Activated T-cell treated with anti-CD3 and anti-CD28 coated beads, Interleukin-2, amount 50 U/mL, for 4 hours (primary cell): ENCODE results near the gene WWC2. TPM values are rescaled to one million over a fixed set of nuclear protein-coding genes. Genes with fewer than 3 reads are reported as not detected.
"Not testable (repeated sequence)": the region's sequence is repeated elsewhere in the genome, so short reads cannot be mapped to it uniquely, and the experiment has no call there.

Experiments used
- ATAC-seq, 2 donors: fragments of 200-7000 bp; cut with Tn5 transposase; one replicate each; pipeline ENCODE4 v1.10.0; 2021
- DNase-seq: peaks from one replicate; pipeline ENCODE4 v3.0.0-alpha.2; 2020
- H3K27me3 Mint-ChIP-seq: one replicate; pipeline ENCODE4 v1.8.0; 2021; ENCODE audit warnings: low read depth, mixed read lengths
- H3K36me3 Mint-ChIP-seq: one replicate; pipeline ENCODE4 v1.8.0; 2022; ENCODE audit warnings: mixed read lengths; ENCODE audit not compliant: insufficient read depth
- H3K4me1 Mint-ChIP-seq: one replicate; pipeline ENCODE4 v1.8.0; 2021; ENCODE audit warnings: low read depth, mixed read lengths
- H3K4me3 Mint-ChIP-seq: one replicate; pipeline ENCODE4 v1.8.0; 2021; ENCODE audit warnings: mild to moderate bottlenecking, moderate library complexity, mixed read lengths
- H3K9me3 Mint-ChIP-seq: one replicate; pipeline ENCODE4 v1.8.0; 2021; ENCODE audit warnings: mixed read lengths
- total RNA-seq, 3 donors: library from RNA; stranded (reverse); gene quantifications; one replicate each; pipeline ENCODE4 v1.2.1, GENCODE V29; 2021

The WWC2 gene
- total RNA-seq, 3 donors from 2014 or later, result 5.6 to 7.8 (median 6.9) TPM

DNA sequence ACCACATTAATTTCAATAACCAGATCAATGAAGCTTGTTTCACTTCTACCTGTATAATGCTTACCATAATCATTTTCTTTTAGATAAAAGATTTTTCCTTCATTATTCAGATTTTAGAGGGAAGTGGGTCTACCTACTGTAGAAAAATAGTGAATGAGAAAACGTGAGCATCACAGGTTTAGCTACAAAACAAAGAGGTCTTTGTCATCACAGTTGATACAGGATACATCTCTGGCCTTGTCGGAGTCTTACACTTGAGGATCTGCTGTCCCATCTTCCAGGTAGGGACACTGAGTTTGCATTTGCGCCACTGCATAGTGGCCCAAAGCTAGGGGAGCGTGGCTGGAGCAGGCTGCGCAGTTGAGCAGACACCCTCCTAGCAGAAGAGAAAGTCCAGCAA is 222.5 kb downstream of the WWC2 start:
- Mint-ChIP-seq H3K36me3 (no peaks in the 10 kb centered on the region), H3K27me3 (no peaks in the 10 kb centered on the region), H3K4me1 (peaks cover 20% of the 10 kb centered on the region), H3K9me3 (no peaks in the 10 kb centered on the region), H3K4me3 (no peak overlapping the region)
- ATAC-seq (no peak), DNase-seq (no peak)

DNA sequence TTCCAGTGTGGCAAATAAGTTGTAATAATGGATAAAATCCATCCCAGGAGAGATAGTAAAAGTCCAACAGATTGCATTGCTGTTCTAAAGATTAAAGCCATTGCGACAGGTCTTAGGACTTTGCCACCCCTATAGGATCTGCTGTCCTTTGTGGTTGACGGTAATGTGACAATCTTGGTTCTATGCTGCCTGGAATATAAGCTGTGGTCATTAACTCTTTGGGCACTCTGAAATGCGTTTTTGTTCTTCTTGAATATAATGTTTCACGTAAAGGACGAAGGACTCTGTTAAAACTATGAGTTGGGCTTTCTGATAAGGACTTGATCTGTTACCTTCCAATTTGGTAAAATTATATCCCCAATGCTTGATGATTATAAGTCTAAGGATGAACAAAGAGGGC is 223.3 kb downstream of the WWC2 start, which contains the start of gene CLDN24:
Gene CLDN24, minus strand, starts transcription at position 101 of the 400 bp plus-strand sequence. Its CDS starts 0 bp downstream, at position 101.
- Mint-ChIP-seq H3K4me1 (peaks cover 20% of the 10 kb centered on the region), H3K9me3 (no peaks in the 10 kb centered on the region), H3K4me3 (no peak within 1 kb of the TSS), H3K27me3 (no peaks in the 10 kb centered on the region), H3K36me3 (no peaks in the 10 kb centered on the region)
- ATAC-seq (no peak), DNase-seq (no peak)

DNA sequence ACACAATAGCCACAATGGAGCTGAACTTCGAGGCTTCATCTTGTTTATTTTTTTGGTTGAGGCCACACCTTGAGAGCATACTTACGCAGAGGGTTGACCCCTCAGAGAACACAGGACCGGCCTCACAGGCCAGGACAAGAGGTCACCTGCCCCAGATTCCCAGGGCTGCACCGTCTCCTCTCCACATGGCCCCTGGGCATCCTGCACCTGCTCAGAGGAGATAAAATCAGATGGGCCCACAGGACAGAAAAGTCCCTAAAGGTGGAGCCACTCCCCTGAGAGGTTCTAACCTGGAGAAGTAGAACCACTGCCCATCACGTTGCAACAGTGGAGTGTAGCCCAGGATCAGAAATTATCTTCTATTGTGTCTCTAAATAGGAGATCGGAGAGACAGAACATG is 224.2 kb downstream of the WWC2 start:
- H3K36me3 Mint-ChIP-seq, result no peaks in the 10 kb centered on the region
- no peaks in the 10 kb centered on the region for H3K9me3 Mint-ChIP-seq
- DNase-seq (no peak), ATAC-seq (no peak)
- H3K4me1 Mint-ChIP-seq, result peaks cover 20% of the 10 kb centered on the region
- no peaks in the 10 kb centered on the region for H3K27me3 Mint-ChIP-seq
- no peak overlapping the region for H3K4me3 Mint-ChIP-seq

DNA sequence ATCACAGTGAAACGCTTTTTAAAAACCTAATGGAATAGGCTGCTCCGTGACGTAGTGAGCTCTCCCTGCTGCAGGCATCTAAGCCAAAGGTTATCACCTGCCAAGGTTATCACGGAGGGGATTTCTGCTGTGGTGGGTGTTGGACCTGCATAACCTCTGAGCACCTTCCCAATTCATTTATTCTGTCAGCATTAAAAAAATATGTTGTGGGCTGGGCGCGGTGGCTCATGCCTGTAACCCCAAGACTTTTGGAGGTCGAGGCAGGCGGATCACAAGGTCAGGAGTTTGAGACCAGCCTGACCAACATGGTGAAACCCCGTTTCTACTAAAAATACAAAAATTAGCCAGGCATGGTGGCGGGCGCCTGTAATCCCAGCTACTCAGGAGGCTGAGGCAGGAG is 225.0 kb downstream of the WWC2 start:
- not testable (repeated sequence) for ATAC-seq, H3K36me3 Mint-ChIP-seq, DNase-seq

DNA sequence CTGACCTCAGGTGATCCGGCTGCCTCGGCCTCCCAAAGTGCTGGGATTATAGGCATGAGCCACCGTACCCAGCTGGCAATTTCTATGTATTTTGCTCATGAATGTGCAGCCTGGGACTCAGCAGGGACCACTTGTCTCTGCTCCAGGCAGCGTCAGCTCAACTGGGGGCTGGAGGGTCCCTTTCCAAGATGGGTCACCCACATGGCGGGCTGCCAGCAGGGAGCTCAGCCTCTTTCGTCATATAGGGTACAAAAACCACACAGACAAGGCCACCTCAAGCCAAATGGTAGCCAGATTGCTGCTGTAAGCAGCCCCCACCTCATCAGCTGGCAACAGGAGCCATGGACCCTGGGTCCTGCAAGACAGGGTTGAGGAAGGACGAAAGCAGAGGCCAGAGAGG is 225.6 kb downstream of the WWC2 start:
- Mint-ChIP-seq H3K27me3 (no peaks in the 10 kb centered on the region), H3K36me3 (no peaks in the 10 kb centered on the region), H3K4me3 (no peak overlapping the region), H3K9me3 (no peaks in the 10 kb centered on the region), H3K4me1 (peaks cover 20% of the 10 kb centered on the region)
- ATAC-seq (no peak), DNase-seq (no peak)

More for the DNA sequence above, 225.0 kb downstream of the WWC2 start:
- H3K4me3 Mint-ChIP-seq, H3K9me3 Mint-ChIP-seq, H3K27me3 Mint-ChIP-seq: not testable (repeated sequence)
- H3K4me1 Mint-ChIP-seq, result peaks cover 20% of the 10 kb centered on the region

DNA sequence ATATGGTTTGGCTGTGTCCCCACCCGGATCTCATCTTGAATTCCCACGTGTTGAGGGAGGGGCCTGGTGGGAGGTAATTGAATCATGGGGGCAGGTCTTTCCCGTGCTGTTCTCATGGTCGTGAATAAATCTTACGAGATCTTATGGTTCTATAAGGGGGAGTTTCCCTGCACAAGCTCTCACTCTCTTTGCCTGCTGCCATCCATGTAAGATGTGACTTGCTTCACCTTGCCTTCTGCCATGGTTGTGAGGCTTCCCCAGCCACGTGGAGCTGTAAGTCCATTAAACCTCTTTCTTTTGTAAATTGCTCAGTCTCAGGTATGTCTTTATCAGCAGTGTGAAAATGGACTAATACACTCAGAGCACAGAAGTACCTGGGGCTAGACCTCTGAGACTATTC is 227.3 kb downstream of the WWC2 start:
- not testable (repeated sequence) for H3K4me3 Mint-ChIP-seq, ATAC-seq, H3K27me3 Mint-ChIP-seq, H3K36me3 Mint-ChIP-seq, DNase-seq, H3K9me3 Mint-ChIP-seq, H3K4me1 Mint-ChIP-seq

DNA sequence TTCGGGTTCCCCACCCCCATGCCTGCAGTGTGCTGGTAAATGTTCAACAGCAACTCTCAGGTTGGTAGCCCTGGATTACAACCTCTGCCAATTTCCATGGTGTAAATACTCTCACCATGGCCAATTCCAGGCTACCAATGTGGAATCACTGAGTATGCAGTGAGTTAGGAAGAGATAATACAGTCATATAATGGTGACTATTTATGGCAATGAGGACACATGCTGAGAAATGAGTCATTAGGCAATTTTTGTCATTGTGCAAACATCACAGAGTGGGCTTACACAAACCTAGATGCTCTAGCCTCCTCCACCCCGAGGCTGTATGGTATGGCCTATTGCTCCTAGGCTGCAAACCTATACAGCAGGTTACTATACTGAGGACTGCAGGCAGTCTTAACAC is 227.8 kb downstream of the WWC2 start:
- Mint-ChIP-seq H3K4me1 (peaks cover 3% of the 10 kb centered on the region), H3K4me3 (no peak overlapping the region), H3K27me3 (peaks cover 5% of the 10 kb centered on the region), H3K36me3 (no peaks in the 10 kb centered on the region), H3K9me3 (no peaks in the 10 kb centered on the region)
- DNase-seq (no peak), ATAC-seq (no peak)

DNA sequence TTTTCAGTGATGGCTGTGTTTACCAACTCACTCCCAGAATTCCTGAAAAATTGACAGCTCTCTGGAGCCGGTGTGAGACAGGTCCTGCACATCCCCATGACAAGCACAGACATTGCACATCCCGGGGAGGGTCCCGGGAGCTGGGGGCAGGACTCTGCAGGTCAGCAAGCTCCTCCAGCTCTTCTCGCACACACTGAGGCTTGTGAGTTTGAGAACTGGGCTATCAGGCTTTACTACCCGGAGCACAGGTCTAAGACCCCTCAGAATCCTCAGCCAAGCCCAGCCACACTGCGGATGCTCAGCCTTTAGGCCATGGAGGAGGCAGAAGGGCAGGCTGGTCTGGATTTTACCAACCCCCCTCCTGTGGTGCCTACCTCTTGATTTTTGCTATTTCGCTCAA is 228.8 kb downstream of the WWC2 start:
- DNase-seq, result no peak
- no peak overlapping the region for H3K4me3 Mint-ChIP-seq
- H3K36me3 Mint-ChIP-seq, result no peaks in the 10 kb centered on the region
- H3K27me3 Mint-ChIP-seq, result peaks cover 12% of the 10 kb centered on the region
- ATAC-seq, result no peak
- no peaks in the 10 kb centered on the region for H3K4me1 Mint-ChIP-seq
- no peaks in the 10 kb centered on the region for H3K9me3 Mint-ChIP-seq

DNA sequence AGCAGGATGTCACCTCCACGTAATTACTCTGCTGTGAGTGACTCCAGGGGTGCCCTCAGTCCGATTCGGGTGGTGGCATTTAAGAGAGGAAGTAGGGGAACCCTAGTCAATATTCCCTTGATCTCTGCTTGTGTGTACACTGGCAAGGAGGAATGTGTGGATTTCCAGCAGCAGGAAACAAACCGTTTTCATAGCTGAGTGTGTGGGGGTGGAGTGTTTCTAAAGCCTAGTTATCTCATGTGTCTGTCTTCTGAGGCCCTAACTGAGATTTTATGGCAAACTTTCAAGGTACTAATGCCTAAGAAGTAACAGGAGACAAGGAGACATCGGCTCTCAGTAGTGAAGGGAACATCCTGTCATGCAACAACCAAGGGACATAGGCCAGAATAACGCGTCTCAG is 229.8 kb downstream of the WWC2 start:
- DNase-seq (no peak), ATAC-seq (no peak)
- Mint-ChIP-seq H3K4me1 (no peaks in the 10 kb centered on the region), H3K9me3 (no peaks in the 10 kb centered on the region), H3K27me3 (peaks cover 18% of the 10 kb centered on the region), H3K4me3 (no peak overlapping the region), H3K36me3 (no peaks in the 10 kb centered on the region)

DNA sequence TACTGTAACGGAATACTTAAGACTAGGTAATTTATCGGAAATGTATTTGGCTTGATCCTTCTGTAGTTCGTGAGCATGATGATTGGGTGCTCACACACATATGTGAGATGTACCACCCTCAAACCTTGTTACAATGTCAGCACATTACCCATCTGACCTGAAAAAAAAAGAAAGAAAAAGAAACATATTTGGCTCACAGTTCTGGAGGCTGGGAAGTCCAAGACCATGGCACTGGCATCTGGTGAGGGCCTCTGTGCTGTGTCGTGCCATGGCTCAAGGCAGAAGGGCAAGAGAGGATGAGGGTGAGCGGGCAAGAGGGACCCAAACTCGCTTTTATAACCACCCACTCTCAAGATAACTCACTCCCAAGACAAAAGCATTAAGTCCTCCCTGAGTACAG is 230.2 kb downstream of the WWC2 start:
- no peak for ATAC-seq
- no peak for DNase-seq
- Mint-ChIP-seq H3K4me1 (no peaks in the 10 kb centered on the region), H3K4me3 (no peak overlapping the region), H3K36me3 (no peaks in the 10 kb centered on the region), H3K27me3 (peaks cover 20% of the 10 kb centered on the region), H3K9me3 (no peaks in the 10 kb centered on the region)

DNA sequence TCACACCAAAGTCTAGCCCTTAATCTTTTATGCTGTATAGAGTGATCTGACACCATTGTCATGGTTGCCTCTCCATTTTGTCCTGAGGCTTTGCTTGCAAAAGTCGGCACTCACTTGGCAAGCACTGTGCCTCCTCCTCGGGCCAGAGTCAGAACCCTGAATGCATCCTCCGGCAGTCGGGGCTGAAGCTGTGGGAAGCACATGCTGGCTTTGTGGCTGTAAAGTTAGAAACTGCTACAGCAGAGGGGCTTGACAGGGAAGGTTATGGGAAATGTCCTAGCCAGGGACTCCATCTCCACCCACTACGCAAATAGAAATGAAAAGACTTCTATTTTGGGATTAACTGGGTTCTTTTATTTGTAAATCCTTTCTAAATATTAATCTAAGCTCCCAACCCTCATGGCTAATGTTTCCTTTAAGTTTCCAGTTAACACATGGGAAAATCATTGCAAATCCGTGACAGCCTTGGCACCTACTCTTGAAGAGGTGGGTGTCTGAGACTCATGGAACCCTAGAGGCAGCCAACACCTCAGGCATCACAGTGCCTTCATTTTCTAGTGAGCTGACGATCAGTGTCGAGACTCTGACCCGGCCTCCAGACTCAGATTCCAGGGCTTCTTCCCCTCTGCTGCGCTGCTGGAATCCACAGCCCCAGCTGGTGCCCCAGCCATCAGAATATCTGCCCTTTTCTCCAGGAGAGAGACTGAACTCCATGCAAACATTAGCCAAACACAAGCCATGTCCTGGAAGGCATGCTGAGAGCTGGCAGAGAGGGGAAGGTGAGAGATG is 231.1 kb downstream of the WWC2 start:
- H3K36me3 Mint-ChIP-seq, result no peaks in the 10 kb centered on the region
- ATAC-seq, result no peak
- H3K27me3 Mint-ChIP-seq, result peaks cover 22% of the 10 kb centered on the region
- no peak for DNase-seq
- no peak overlapping the region for H3K4me3 Mint-ChIP-seq
- no peaks in the 10 kb centered on the region for H3K4me1 Mint-ChIP-seq
- H3K9me3 Mint-ChIP-seq, result no peaks in the 10 kb centered on the region

DNA sequence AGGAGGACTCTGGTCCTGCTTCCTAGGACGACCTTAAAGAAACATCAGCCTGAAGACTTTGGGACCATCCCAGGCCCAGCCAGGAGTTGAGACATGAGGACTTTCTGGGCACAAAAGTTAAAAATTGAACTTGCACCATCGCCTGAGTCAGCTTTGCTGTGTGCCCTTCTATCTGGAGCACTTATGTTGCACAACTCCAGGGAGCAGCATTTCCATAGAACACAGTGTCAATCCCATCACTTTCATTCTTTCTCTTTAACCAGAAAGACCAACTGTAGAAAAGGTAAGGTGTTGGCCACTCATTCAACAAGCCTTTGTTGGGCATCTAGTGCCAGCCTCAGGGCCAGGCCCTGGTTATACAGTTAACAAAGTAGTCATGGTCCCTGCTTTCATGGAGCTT is 231.8 kb downstream of the WWC2 start:
- Mint-ChIP-seq H3K9me3 (no peaks in the 10 kb centered on the region), H3K4me3 (no peak overlapping the region), H3K4me1 (no peaks in the 10 kb centered on the region), H3K27me3 (peaks cover 22% of the 10 kb centered on the region), H3K36me3 (no peaks in the 10 kb centered on the region)
- ATAC-seq (no peak), DNase-seq (no peak)

DNA sequence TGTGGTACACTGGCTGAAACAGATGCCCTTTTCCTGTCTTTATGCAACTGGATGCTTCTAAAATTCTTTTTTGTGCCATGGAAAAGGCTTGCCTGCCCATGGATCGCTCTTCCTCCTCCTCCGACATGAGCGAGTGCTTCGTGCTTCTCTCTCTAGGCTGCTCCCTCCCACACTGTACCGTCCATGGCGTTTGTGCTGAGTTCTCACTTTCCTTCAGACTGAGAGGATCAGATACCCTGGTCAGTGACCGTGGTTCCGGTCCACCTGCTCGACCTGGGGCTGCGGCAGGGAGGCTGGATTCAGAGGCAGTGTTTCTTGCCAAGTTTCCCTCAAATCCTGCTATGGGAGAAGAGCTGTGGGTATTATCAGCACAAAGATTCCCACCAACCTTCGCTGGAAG is 233.4 kb downstream of the WWC2 start:
- DNase-seq (no peak), ATAC-seq (no peak)
- no peaks in the 10 kb centered on the region for H3K4me1 Mint-ChIP-seq
- no peak overlapping the region for H3K4me3 Mint-ChIP-seq
- H3K36me3 Mint-ChIP-seq, result no peaks in the 10 kb centered on the region
- peaks cover 22% of the 10 kb centered on the region for H3K27me3 Mint-ChIP-seq
- no peaks in the 10 kb centered on the region for H3K9me3 Mint-ChIP-seq

DNA sequence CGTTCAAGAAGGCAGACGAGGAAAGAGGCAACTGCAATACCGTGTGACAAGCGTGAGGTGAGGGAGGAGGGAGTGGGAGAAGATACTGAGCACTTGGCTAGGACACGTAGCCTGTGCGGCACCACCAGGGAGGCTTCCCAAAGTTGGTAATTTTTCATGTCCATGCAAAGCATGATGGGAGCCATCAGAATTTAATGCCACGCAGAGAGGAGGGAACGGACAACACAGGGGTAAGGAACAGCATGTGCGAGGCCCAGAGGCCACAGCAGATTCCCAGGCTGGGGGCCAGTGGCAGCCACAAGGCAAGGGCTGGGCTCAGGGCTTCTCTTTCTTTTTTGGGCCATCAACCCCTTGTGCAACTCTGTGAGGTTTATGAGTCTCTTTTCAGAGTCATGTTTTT is 234.1 kb downstream of the WWC2 start:
- no peaks in the 10 kb centered on the region for H3K36me3 Mint-ChIP-seq

DNA sequence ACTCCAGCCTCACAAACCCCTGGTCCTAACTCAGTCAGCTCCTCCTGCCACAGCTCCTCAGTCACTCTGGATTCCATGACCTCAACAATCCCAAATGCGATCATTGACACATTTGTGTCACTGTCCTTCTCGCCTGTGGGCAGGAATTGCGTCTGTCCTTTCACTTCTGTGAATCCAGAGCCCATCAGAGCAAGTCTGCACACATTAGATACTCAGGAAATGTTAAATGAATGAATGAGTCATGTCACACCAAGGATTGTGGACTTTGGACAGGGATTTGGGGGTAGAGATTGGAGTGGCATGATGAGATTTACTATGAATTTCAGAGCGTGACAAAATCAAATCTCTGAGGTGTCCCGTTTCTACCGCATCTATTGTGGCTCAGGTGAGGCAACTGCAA is 234.9 kb downstream of the WWC2 start:
- Mint-ChIP-seq H3K9me3 (no peaks in the 10 kb centered on the region), H3K36me3 (no peaks in the 10 kb centered on the region), H3K4me1 (no peaks in the 10 kb centered on the region), H3K4me3 (no peak overlapping the region), H3K27me3 (peaks cover 22% of the 10 kb centered on the region)
- DNase-seq (no peak), ATAC-seq (no peak)

More for the DNA sequence above, 234.1 kb downstream of the WWC2 start:
- DNase-seq (no peak), ATAC-seq (no peak)
- H3K4me3 Mint-ChIP-seq, result no peak overlapping the region
- no peaks in the 10 kb centered on the region for H3K4me1 Mint-ChIP-seq
- H3K27me3 Mint-ChIP-seq, result peaks cover 22% of the 10 kb centered on the region
- H3K9me3 Mint-ChIP-seq, result no peaks in the 10 kb centered on the region
